Activated T-helper 9 cell treated with anti-CD3 and anti-CD28 coated beads, Interleukin-2, amount 50 U/mL, for 16 hours (primary cell): ENCODE data around the gene CLIC4.
"Not testable (repeated sequence)": the region's sequence is repeated elsewhere in the genome, so short reads cannot be mapped to it uniquely, and the experiment has no call there.

Experiments
- DNase-seq: peaks from one replicate; pipeline ENCODE4 v3.0.0-alpha.2; 2020; ENCODE audit warnings: low read depth

The CLIC4 gene

GRCh38 chr1:24773618-24774017 is 28.4 kb downstream of the CLIC4 start:
- DNase-seq, result no peak

- DNase-seq, result no peak
Measured at GRCh38 chr1:24775348-24775747, 30.1 kb downstream of the CLIC4 start.

GRCh38 chr1:24775916-24776315 is 30.7 kb downstream of the CLIC4 start:
- DNase-seq, result no peak

GRCh38 chr1:24776821-24777220 is 31.6 kb downstream of the CLIC4 start:
- no peak for DNase-seq

GRCh38 chr1:24778141-24778540 is 32.9 kb downstream of the CLIC4 start:
- no peak for DNase-seq

GRCh38 chr1:24779199-24779598 is 34.0 kb downstream of the CLIC4 start:
- not testable (repeated sequence) for DNase-seq

- DNase-seq, result no peak
Measured at GRCh38 chr1:24779689-24780464, 34.6 kb downstream of the CLIC4 start.

GRCh38 chr1:24780626-24781025 is 35.4 kb downstream of the CLIC4 start:
- DNase-seq, result not testable (repeated sequence)

GRCh38 chr1:24782689-24783088 is 37.4 kb downstream of the CLIC4 start:
- DNase-seq, result no peak

- DNase-seq, result no peak
Measured at GRCh38 chr1:24783713-24784112, 38.5 kb downstream of the CLIC4 start.

GRCh38 chr1:24786191-24786590 is 40.9 kb downstream of the CLIC4 start:
- no peak for DNase-seq

GRCh38 chr1:24790490-24790889 is 45.2 kb downstream of the CLIC4 start:
- no peak for DNase-seq

- DNase-seq, result no peak
Measured at GRCh38 chr1:24793447-24794129, 48.3 kb downstream of the CLIC4 start.

GRCh38 chr1:24794130-24794502 is 48.9 kb downstream of the CLIC4 start:
- DNase-seq, result not testable (repeated sequence)

- no peak for DNase-seq
Measured at GRCh38 chr1:24795236-24795635, 50.0 kb downstream of the CLIC4 start.

- DNase-seq, result no peak
Measured at GRCh38 chr1:24796524-24796923, 51.3 kb downstream of the CLIC4 start.

- not testable (repeated sequence) for DNase-seq
Measured at GRCh38 chr1:24799242-24799641, 54.0 kb downstream of the CLIC4 start.

GRCh38 chr1:24801176-24801575 is 55.9 kb downstream of the CLIC4 start:
- no peak for DNase-seq

- no peak for DNase-seq
Measured at GRCh38 chr1:24803220-24803619, 58.0 kb downstream of the CLIC4 start.

GRCh38 chr1:24803987-24804530 is 58.8 kb downstream of the CLIC4 start:
- DNase-seq, result no peak

GRCh38 chr1:24805534-24806301 is 60.5 kb downstream of the CLIC4 start:
- no peak for DNase-seq

- DNase-seq, result no peak
Measured at GRCh38 chr1:24806588-24806987, 61.3 kb downstream of the CLIC4 start.

GRCh38 chr1:24811494-24811893 is 66.2 kb downstream of the CLIC4 start:
- DNase-seq, result not testable (repeated sequence)
